ENCODE data around the gene MMP28.

GRCh38 chr17:35773679-35774425, 21.6 kb downstream of the MMP28 start:
- no peak for TF ChIP-seq CTCF (IDR thresholded peaks at IDR 0.05)
- TF ChIP-seq POLR2A (IDR thresholded peaks at IDR 0.05) = no peak
